GF-D8 (cell line): Measurements from ENCODE around the gene HS3ST3A1.

Source experiments
- DNase-seq: peaks from one replicate; lab custom pipeline; 2025; lab: John Stamatoyannopoulos, UW

HS3ST3A1 gene

GRCh38 chr17:13601776-13602551, at the start of gene HS3ST3A1:
TSS of gene HS3ST3A1 (minus strand) at chr17:13601929. CDS start at chr17:13601129, 800 bp downstream.
- peak; percentile 38 for DNase-seq

- no peak for DNase-seq
These were observed 48.5 kb upstream of the HS3ST3A1 start for GRCh38 chr17:13650096-13650675.

DNA sequence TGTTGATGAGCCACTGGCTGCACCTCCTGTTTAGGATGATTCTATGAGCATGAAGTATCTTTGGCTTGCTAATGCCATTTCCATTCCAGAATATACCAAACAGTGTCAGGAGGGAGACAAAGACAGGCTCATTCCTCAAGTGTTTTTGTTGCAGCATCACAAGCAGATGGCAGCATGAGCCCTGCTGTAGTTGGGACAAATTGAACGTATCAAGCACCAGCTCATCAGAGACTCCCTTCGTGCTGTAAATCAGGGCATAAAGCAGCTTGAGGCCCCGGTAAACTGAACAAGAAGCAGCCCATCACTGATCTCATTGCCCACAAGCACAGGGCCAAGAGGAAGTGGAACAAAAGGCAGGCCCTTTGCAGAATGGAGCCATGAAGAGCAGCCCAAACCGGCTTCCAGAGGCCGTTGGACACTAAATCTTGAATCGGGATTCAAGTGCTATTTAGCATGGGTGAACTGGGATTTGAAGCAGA, 45.9 kb upstream of the HS3ST3A1 start:
- DNase-seq = no peak

DNA sequence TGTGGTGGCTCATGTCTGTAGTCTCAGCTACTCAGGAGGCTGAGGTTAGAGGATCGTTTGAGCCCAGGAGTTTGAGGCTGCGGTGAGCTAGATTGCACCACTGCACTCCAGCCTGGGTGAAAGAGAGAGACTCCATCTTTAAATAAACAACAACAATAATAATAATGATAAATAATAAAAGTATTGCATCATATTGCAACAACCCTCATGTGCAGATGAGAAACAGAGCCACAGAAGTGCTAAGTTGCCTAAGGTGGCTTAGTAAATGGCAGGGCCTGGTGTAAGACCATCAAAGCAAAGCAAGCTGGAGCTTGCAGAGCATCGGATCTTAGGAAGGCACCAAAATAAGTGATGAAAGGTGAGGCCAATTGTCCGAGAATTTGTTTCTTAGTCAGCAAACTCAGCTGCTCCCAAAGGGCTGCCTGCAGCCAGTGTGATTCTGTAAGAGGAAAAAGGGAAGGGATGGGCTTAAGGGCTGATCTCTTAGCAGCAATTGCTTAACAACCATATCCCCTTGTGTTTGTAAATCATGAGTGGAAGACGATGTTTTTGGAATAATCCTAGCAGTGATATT, 45.3 kb upstream of the HS3ST3A1 start:
- no peak for DNase-seq

GRCh38 chr17:13646411-13646810, 44.7 kb upstream of the HS3ST3A1 start:
- no peak for DNase-seq

DNA sequence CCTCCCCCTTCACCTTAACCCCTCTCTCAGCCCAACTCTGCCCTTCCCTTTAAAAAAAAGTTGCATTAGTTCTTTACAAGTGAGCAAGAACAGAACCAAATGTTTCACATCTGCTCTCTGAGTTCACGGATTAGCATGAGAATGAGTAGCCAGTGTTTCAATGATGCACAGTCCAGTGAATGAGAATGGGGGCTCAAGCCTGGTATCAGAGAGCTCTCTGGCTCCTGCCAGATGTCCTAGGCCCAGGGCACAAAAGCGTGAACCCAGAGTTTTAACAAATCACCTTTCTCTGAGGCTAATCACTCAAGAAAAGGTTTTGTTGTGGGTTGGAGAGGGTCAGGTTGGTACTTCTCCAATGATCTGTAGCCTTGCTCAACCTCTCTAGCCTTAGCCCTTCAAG, 41.5 kb upstream of the HS3ST3A1 start:
- DNase-seq = no peak

DNA sequence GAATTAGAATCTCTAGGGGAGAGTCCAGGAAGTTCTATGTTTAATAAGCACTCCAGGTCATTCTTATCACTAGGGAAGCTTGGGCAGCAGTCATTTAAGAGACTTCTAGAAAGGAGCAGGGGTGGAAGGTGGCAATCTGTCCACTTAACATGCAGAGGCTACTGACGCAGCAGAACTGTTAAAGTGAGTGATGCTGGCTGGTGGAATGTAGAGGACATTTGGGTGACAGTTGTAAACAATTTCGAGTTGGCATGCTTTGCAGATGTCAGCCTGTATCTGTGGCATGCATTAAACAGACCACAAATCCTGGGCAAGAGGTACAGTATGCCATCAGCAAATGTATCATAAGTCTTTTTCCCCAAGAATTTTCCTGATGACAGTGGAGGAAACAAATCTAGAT, 40.5 kb upstream of the HS3ST3A1 start:
- DNase-seq = no peak

DNA sequence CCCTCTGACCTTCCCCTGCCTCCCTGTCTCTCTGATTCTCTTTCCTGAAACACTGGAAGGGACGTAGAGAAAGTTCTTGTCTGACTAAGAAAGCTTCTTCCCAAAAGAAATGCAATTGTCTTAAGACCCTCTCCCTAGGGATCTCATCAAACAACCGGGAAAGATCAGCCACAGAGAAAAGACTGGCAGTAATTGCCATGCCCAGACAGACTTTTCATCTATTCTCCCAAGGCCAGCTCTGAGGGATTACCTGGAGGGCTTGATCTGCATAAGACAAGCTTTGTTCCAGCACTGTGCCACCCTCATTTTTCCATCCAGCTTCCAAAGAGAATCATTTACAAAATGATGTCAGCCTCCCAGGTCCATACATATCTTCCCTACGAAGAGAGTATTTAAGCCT, 38.8 kb upstream of the HS3ST3A1 start:
- no peak for DNase-seq

GRCh38 chr17:13638855-13639458, 37.2 kb upstream of the HS3ST3A1 start:
- no peak for DNase-seq

- no peak for DNase-seq
These were observed 35.2 kb upstream of the HS3ST3A1 start for GRCh38 chr17:13636951-13637350.

GRCh38 chr17:13635951-13636350, 34.2 kb upstream of the HS3ST3A1 start:
- no peak for DNase-seq

DNA sequence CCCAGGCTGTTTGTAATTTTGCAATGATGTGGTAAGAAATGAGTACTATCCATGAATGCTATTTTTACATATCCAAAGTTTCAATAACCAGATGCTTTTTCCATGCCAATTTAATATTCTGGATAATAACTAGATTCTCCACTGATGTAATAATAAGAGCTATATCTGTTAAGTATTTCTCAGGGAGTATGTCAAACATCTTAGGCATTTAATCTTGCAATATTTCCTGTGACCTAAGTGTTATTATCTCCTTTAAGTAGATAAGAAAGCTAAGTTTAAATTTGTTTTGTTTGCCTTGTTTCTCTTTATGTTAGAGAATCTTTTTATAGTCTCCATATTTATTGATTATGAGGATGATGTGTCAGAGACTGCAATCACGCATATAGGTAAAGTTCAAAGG, 32.3 kb upstream of the HS3ST3A1 start:
- no peak for DNase-seq

GRCh38 chr17:13631529-13631928, 29.8 kb upstream of the HS3ST3A1 start:
- no peak for DNase-seq

GRCh38 chr17:13626703-13627102, 25.0 kb upstream of the HS3ST3A1 start:
- DNase-seq = no peak

- DNase-seq = no peak
These were observed 17.7 kb upstream of the HS3ST3A1 start for GRCh38 chr17:13619462-13619861.

DNA sequence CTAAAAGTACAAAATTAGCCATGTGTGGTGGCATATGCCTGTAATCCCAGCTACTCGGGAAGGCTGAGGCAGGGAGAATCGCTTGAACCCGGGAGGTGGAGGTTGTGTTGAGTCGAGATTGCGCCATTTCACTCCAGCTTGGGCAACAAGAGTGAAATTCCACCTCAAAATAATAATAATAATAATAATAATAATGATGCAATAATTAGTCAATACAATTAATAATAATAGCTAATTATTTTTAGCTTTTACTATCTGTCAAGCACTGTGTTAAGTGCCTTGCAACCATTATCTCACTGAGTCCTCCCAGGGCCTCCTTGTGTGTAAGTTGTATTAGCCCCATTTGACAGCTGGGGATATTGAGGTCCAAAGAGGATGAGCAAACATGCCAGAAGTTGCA, 14.3 kb upstream of the HS3ST3A1 start:
- DNase-seq = no peak

DNA sequence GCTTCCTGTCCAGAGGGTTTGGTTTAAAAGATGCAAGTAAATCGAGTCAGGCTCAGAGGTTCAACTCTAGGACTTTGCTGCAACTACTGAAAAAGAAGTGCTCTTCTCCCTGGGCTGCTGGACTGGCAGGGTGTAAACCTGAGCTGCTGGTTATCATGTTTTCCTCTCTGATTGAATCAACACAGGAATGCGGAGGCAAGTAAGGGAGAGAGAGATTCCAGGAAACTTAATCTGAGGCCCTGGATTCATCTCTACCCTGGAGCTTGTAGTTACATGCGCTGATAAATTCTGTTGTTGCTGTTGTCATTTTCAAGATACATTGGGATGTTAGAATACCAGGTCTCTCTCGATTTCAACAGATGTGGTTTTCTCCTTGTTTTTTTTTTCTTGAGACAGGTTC, 8.2 kb upstream of the HS3ST3A1 start:
- DNase-seq = no peak

DNA sequence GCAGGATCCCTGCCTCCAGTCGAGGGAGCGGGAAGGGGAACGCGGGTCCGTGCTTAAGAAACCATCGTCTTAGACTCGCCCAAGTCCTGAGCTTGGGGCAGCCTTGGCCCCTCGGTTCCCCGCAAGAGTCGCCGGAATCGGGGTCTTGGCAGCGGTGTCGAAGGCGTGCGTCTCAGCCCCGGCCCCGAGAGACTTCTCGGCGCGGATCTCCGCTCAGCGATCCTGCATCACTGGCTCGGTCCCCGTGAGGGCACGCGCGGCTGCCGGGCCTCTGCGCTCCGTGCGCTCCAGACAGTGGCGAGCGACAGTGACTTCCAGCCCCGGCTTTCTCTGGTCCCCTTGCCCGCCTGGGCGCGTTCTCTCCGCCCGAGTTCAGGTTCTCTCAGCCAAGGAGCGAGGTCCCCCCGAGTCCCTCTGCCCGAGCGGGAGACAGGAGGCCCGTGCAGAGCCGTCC, 380 bp downstream of the HS3ST3A1 start:
- no peak for DNase-seq

- DNase-seq = no peak
These were observed 1.0 kb downstream of the HS3ST3A1 start for GRCh38 chr17:13600475-13601321.

GRCh38 chr17:13599864-13600263, 1.9 kb downstream of the HS3ST3A1 start:
- DNase-seq = no peak

GRCh38 chr17:13599168-13599577, 2.6 kb downstream of the HS3ST3A1 start:
- no peak for DNase-seq
